GM12878 (cell line): ENCODE data around the gene DMXL1. TPM values are rescaled to one million over a fixed set of nuclear protein-coding genes. Genes with fewer than 3 reads are reported as not detected.

Experiments used
- ATAC-seq: fragments of 200-7000 bp; cut with Tn5 transposase; 3 replicates; pipeline ENCODE4 v1.9.1; 2020; ENCODE audit warnings: mild to moderate bottlenecking, moderate library complexity
- BruUV-seq: library from RNA; stranded (reverse); fragments of 400-500 nt; replicated peaks from 2 replicates; lab custom pipeline; 2021; lab: Mats Ljungman, UMichigan
- CTCF ChIA-PET: fragments of 300-600 bp; sonication (Branson Sonifier 250); formaldehyde crosslinking; extraction: SDS; loops from one replicate; lab custom pipeline; 2021; ENCODE audit warnings: inconsistent platforms; lab: Yijun Ruan, JAX
- POLR2A ChIA-PET: fragments of 350-600 bp; formaldehyde crosslinking; extraction: SDS; loops from one replicate; lab custom pipeline; 2021; ENCODE audit warnings: inconsistent platforms; lab: Charles Lee
- RAD21 ChIA-PET: fragments of 300-600 bp; sonication (Branson Sonifier 250); formaldehyde crosslinking; loops from one replicate; lab custom pipeline; 2023; ENCODE audit warnings: antibody characterized with exemption; ENCODE audit not compliant: unreplicated experiment; lab: Charles Lee
- SMC1A ChIA-PET: fragments of 300-600 bp; sonication (Branson Sonifier 250); formaldehyde crosslinking; loops from one replicate; lab custom pipeline; 2023; ENCODE audit not compliant: unreplicated experiment, uncharacterized antibody; lab: Charles Lee
- DNase-seq: peaks from one replicate; pipeline ENCODE4 v3.0.0-alpha.2; 2011; ENCODE audit warnings: low read depth, low spot score
- FAIRE-seq: peaks from 3 replicates; lab custom pipeline; 2011; peaks lifted over from hg19 to GRCh38; lab: Jason Lieb, UNC
- H2AFZ ChIP-seq: 2 replicates; pipeline ENCODE4 v1.6.0; 2011; ENCODE audit warnings: low read depth, low read length, control low read depth; ENCODE audit not compliant: control insufficient read depth
- H3K27ac ChIP-seq: 2 replicates; pipeline ENCODE4 v1.5.1; 2011; ENCODE audit warnings: control low read depth; ENCODE audit not compliant: control insufficient read depth, insufficient read depth
- H3K27me3 ChIP-seq, 2 experiments: replicated peaks in 1 of 2; 2 replicates each; pipeline versions ENCODE4 v1.6.0 to v1.6.1; 2011; ENCODE audit warnings: low read length in 1 of 2; ENCODE audit not compliant: control insufficient read depth in 2 of 2, insufficient read depth in 2 of 2
- H3K36me3 ChIP-seq, 2 experiments: 2 replicates each; pipeline ENCODE4 v1.5.1; 2011; ENCODE audit warnings: low read length in 1 of 2; ENCODE audit not compliant: control insufficient read depth in 2 of 2, insufficient read depth in 2 of 2
- H3K4me1 ChIP-seq: 2 replicates; pipeline ENCODE4 v1.6.1; 2011; ENCODE audit warnings: mild to moderate bottlenecking, low read length, moderate library complexity, mixed read lengths; ENCODE audit not compliant: control insufficient read depth, insufficient read depth
- H3K4me2 ChIP-seq: 2 replicates; pipeline ENCODE4 v1.6.0; 2011; ENCODE audit warnings: control low read depth; ENCODE audit not compliant: control insufficient read depth, insufficient read depth
- H3K4me3 ChIP-seq: fragments of 200-600 bp; sonication (generic); 2 replicates; pipeline ENCODE4 v1.5.1; 2016
- H3K79me2 ChIP-seq: 2 replicates; pipeline ENCODE4 v1.6.0; 2011; ENCODE audit warnings: low read length; ENCODE audit not compliant: control insufficient read depth, insufficient read depth
- H3K9ac ChIP-seq: 2 replicates; pipeline ENCODE4 v1.8.0; 2011; ENCODE audit warnings: low read length, control low read depth, mixed read lengths; ENCODE audit not compliant: control insufficient read depth, insufficient read depth
- H3K9me3 ChIP-seq: replicated peaks from 3 replicates; pipeline ENCODE4 v1.5.1; 2011; ENCODE audit warnings: mild to moderate bottlenecking, low read length; ENCODE audit not compliant: control insufficient read depth, insufficient read depth
- H4K20me1 ChIP-seq: 2 replicates; pipeline ENCODE4 v1.6.0; 2011; ENCODE audit not compliant: control insufficient read depth, insufficient read depth
- ASH2L ChIP-seq: fragments of 300-600, 200-600 bp; sonication (generic); IDR thresholded peaks from 2 replicates; pipeline ENCODE4 v1.6.1; 2017; ENCODE audit warnings: low read depth, mild to moderate bottlenecking, borderline replicate concordance
- CBX5 ChIP-seq: sonication (generic); IDR thresholded peaks from 2 replicates; pipeline ENCODE4 v1.6.1; 2016; ENCODE audit warnings: low read depth, moderate library complexity, mild to moderate bottlenecking, inconsistent platforms
- ELK1 ChIP-seq: IDR thresholded peaks from 2 replicates; pipeline ENCODE4 v1.6.1; 2012; ENCODE audit warnings: low read depth, low read length, improper control_type of control experiment
- HCFC1 ChIP-seq: fragments of 150-350 bp; IDR thresholded peaks from 2 replicates; pipeline ENCODE4 v1.6.1; 2014; ENCODE audit warnings: low read length
- JUND ChIP-seq: IDR thresholded peaks from 2 replicates; pipeline ENCODE4 v1.6.1; 2012; ENCODE audit warnings: low read depth, mild to moderate bottlenecking, low read length, improper control_type of control experiment, moderate library complexity
- NFXL1 ChIP-seq: fragments of 450-650 bp; IDR thresholded peaks from 2 replicates; pipeline ENCODE4 v1.6.1; 2017; ENCODE audit warnings: antibody characterized with exemption, mild to moderate bottlenecking, borderline replicate concordance
- NFYA ChIP-seq: IDR thresholded peaks from 2 replicates; pipeline ENCODE4 v1.6.1; 2011; ENCODE audit warnings: low read depth, mild to moderate bottlenecking, low read length, improper control_type of control experiment, borderline replicate concordance
- NR2C1 ChIP-seq: fragments of 450-650 bp; IDR thresholded peaks from 2 replicates; pipeline ENCODE4 v1.6.1; 2017; ENCODE audit warnings: antibody characterized with exemption, mild to moderate bottlenecking, moderate library complexity
- NRF1 ChIP-seq: conservative IDR thresholded peaks from 2 replicates; pipeline ENCODE4 v1.6.1; 2011; ENCODE audit warnings: mild to moderate bottlenecking, low read depth, low read length, improper control_type of control experiment
- PAX8 ChIP-seq: fragments of 450-650 bp; IDR thresholded peaks from 2 replicates; pipeline ENCODE4 v1.6.1; 2017; ENCODE audit warnings: mild to moderate bottlenecking, moderate library complexity
- RFX5 ChIP-seq: IDR thresholded peaks from 2 replicates; pipeline ENCODE4 v1.6.1; 2011; ENCODE audit warnings: low read depth, low read length, improper control_type of control experiment
- TBL1XR1 ChIP-seq: IDR thresholded peaks from 2 replicates; pipeline ENCODE4 v1.6.1; 2012; ENCODE audit warnings: low read depth, low read length, improper control_type of control experiment
- ZBTB33 ChIP-seq: fragments of 450-650 bp; IDR thresholded peaks from 2 replicates; pipeline ENCODE4 v1.6.1; 2017; ENCODE audit warnings: mild to moderate bottlenecking
- ZSCAN29 ChIP-seq: fragments of 450-650 bp; IDR thresholded peaks from 2 replicates; pipeline ENCODE4 v1.6.1; 2017; ENCODE audit warnings: mild to moderate bottlenecking, moderate library complexity
- in situ Hi-C: fragments of 300-500 bp; cut with MboI; formaldehyde crosslinking; loops from 9 replicates; pipeline ENCODE4 v1.14.3; 2018; ENCODE audit warnings: mixed read lengths
- intact Hi-C: fragments of 100-400 bp; cut with micrococcal nuclease; formaldehyde crosslinking; loops from one replicate; pipeline ENCODE4 v1.14.2; 2022; ENCODE audit not compliant: unreplicated experiment
- polyA plus RNA-seq, 11 experiments: library from polyadenylated mRNA; depleted of rRNA in 4 of 11; unstranded in 6 of 11; stranded (reverse) in 5 of 11; fragments of >200 nt; fragmentation: Nextera tagmentation in 4 of 11; fragmentation: Illumina TruSeq in 1 of 11; extraction: Ambion mirVana in 4 of 11; extraction: Trizol in 1 of 11; gene quantifications; 1 replicate in 1 of 11; 2 replicates in 10 of 11; pipeline versions ENCODE4 v1.2.1 to v1.2.3, GENCODE V29; 2011 to 2016; ENCODE audit warnings: inconsistent platforms in 2 of 11, missing spikeins in 2 of 11, low read depth in 1 of 11
- total RNA-seq, 4 experiments: library from RNA; depleted of rRNA in 3 of 4; stranded (reverse); fragments of >200 nt in 3 of 4; fragmentation: Illumina TruSeq in 1 of 4; extraction: Trizol in 1 of 4; gene quantifications; 2 replicates each; pipeline versions ENCODE4 v1.2.1 to v1.2.3, GENCODE V29; 2013 to 2021
- TF ChIP-seq, protein P1 (sequence below): IDR thresholded peaks from 2 replicates; pipeline ENCODE4 v1.6.1; 2011; ENCODE audit warnings: low read depth, mild to moderate bottlenecking, low read length, moderate library complexity, borderline replicate concordance; ENCODE audit errors: extremely low read depth
- TF ChIP-seq, protein P2 (sequence below): IDR thresholded peaks from 2 replicates; pipeline ENCODE4 v1.6.1; 2012; ENCODE audit warnings: low read depth, low read length, improper control_type of control experiment

DMXL1 gene
- total and polyA plus RNA-seq, 10 of the 15 experiments (the other 5 are each of a cell fraction or from before 2014, with no cell fraction given), result 9.1 to 67.7 (median 34.1) TPM

GRCh38 chr5:119095611-119096010 lies 24.7 kb downstream of the DMXL1 start:
- no TSS peak for BruUV-seq
- FAIRE-seq, result no peak
- intact Hi-C loops, result no loop called here

More at GRCh38 chr5:119095611-119096010, 24.7 kb downstream of the DMXL1 start:
- ChIA-PET CTCF (no interaction called here), SMC1A (interaction anchor here (0.8 to 1.6 kb wide), 2 partner anchors 15 to 195 kb away, joined by 3 to 4 read pairs; no protein-coding TSS in a partner anchor), RAD21 (no interaction called here), POLR2A (no interaction called here)
- H4K20me1 ChIP-seq, result no peaks in the 10 kb centered on the region
- H3K4me2 ChIP-seq, result no peak overlapping the region
- H3K9ac ChIP-seq, result no peak overlapping the region
- TF ChIP-seq TBL1XR1 (no peak), RFX5 (no peak), ELK1 (no peak), HCFC1 (no peak), ZBTB33 (no peak), NRF1 (no peak), NR2C1 (no peak), PAX8 (no peak), JUND (no peak), NFXL1 (no peak), NFYA (no peak), ZSCAN29 (no peak), CBX5 (no peak), ASH2L (no peak)
- TF ChIP-seq, protein P1, sequence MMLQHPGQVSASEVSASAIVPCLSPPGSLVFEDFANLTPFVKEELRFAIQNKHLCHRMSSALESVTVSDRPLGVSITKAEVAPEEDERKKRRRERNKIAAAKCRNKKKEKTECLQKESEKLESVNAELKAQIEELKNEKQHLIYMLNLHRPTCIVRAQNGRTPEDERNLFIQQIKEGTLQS, result no peak
- TF ChIP-seq, protein P2, sequence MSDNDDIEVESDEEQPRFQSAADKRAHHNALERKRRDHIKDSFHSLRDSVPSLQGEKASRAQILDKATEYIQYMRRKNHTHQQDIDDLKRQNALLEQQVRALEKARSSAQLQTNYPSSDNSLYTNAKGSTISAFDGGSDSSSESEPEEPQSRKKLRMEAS, result no peak
- no peaks in the 10 kb centered on the region for H3K27me3 ChIP-seq
- peaks cover 0 to 9% of the 10 kb centered on the region in 2 experiments; a peak in 3 of 4 replicates for H3K36me3 ChIP-seq
- H3K4me1 ChIP-seq, result no peaks in the 10 kb centered on the region
- H3K27ac ChIP-seq, result no peak overlapping the region
- peaks cover 41% of the 10 kb centered on the region for H3K79me2 ChIP-seq
- DNase-seq (no peak), ATAC-seq (no peak)
- H3K9me3 ChIP-seq, result peaks cover 21% of the 10 kb centered on the region
- no peak overlapping the region for H2AFZ ChIP-seq
- in situ Hi-C loops, result no loop called here
- H3K4me3 ChIP-seq, result no peak overlapping the region
